ENCODE data around the gene LMAN1L. TPM values are rescaled to one million over a fixed set of nuclear protein-coding genes. Genes with fewer than 3 reads are reported as not detected.

LMAN1L gene
- total RNA-seq, 3 donors from 2014 or later, result 0.32 to 0.60 (median 0.55) TPM

- intact Hi-C loops (cut with DNase I, micrococcal nuclease), result no loop called here
- ATAC-seq (peak; percentile 65), DNase-seq (peak; percentile 80 to 84 (median 81))
- H3K4me3 ChIP-seq, result no peak overlapping the region
- peaks cover 71% of the 10 kb centered on the region for H3K4me1 ChIP-seq (ENCODE audit: low read depth)
- H3K36me3 ChIP-seq (ENCODE audit: low read depth), result no peaks in the 10 kb centered on the region
- no peak for TF ChIP-seq CTCF (IDR thresholded peaks at IDR 0.05)
- no peaks in the 10 kb centered on the region for H3K9me3 ChIP-seq
These were observed 57.2 kb downstream of the LMAN1L start for GRCh38 chr15:74869726-74870407.

- no peak for ATAC-seq
- no peak for TF ChIP-seq CTCF (IDR thresholded peaks at IDR 0.05)
These were observed 58.0 kb downstream of the LMAN1L start for GRCh38 chr15:74870436-74871215.

GRCh38 chr15:74872702-74873035 lies 60.0 kb downstream of the LMAN1L start:
- TF ChIP-seq CTCF (IDR thresholded peaks at IDR 0.05), result no peak
- H3K4me1 ChIP-seq (ENCODE audit: low read depth), result peaks cover 46% of the 10 kb centered on the region

More at GRCh38 chr15:74870436-74871215, 58.0 kb downstream of the LMAN1L start:
- Histone ChIP-seq H3K9me3 (no peaks in the 10 kb centered on the region), H3K4me1 (ENCODE audit: low read depth) (peaks cover 65% of the 10 kb centered on the region), H3K36me3 (ENCODE audit: low read depth) (no peaks in the 10 kb centered on the region), H3K4me3 (no peak overlapping the region)
- no peak for DNase-seq
- intact Hi-C loops (cut with DNase I, micrococcal nuclease), result no loop called here

GRCh38 chr15:74873036-74873755 lies 60.6 kb downstream of the LMAN1L start, which contains the start of gene SCAMP2:
TSS of gene SCAMP2 (minus strand) at chr15:74873365. CDS start at chr15:74873255, 110 bp downstream.
- TF ChIP-seq CTCF (IDR thresholded peaks at IDR 0.05), result no peak
- intact Hi-C loops (cut with DNase I, micrococcal nuclease), result no loop called here
- ATAC-seq, result peak; percentile 84
- Histone ChIP-seq H3K4me1 (ENCODE audit: low read depth) (peaks cover 41% of the 10 kb centered on the region), H3K9me3 (no peaks in the 10 kb centered on the region), H3K36me3 (ENCODE audit: low read depth) (no peaks in the 10 kb centered on the region), H3K4me3 (peak within 1 kb of the TSS; percentile 68)
- peak; percentile 94 to 98 (median 94) for DNase-seq

More at GRCh38 chr15:74872702-74873035, 60.0 kb downstream of the LMAN1L start:
- no peaks in the 10 kb centered on the region for H3K9me3 ChIP-seq
- no peaks in the 10 kb centered on the region for H3K36me3 ChIP-seq (ENCODE audit: low read depth)
- H3K4me3 ChIP-seq, result peak overlapping the region; percentile 68
- ATAC-seq, result no peak
- intact Hi-C loops (cut with DNase I, micrococcal nuclease), result no loop called here
- DNase-seq, result no peak

GRCh38 chr15:74873756-74874424 lies 61.3 kb downstream of the LMAN1L start:
- Histone ChIP-seq H3K36me3 (ENCODE audit: low read depth) (no peaks in the 10 kb centered on the region), H3K9me3 (no peaks in the 10 kb centered on the region), H3K4me1 (ENCODE audit: low read depth) (peaks cover 34% of the 10 kb centered on the region), H3K4me3 (no peak overlapping the region)
- ATAC-seq (no peak), DNase-seq (peak in 1 of 3 donors; percentile 48)
- intact Hi-C loops (cut with DNase I, micrococcal nuclease), result no loop called here
- TF ChIP-seq CTCF (IDR thresholded peaks at IDR 0.05), result no peak

All from mucosa of descending colon (tissue), 3 donors.